WTC11 (cell line): ENCODE measurements around the gene MRC1.

Experiments used
- CTCF ChIP-seq: fragments of 200-600 bp; IDR thresholded peaks from 2 replicates; pipeline ENCODE4 v1.8.0; 2022; ENCODE audit warnings: antibody characterized with exemption
- NFYB ChIP-seq: sonication (generic); formaldehyde crosslinking; conservative IDR thresholded peaks from 2 replicates; pipeline ENCODE4 v1.8.0; 2022; ENCODE audit warnings: low read depth, missing genetic modification reagents
- ZNF121 ChIP-seq: sonication (generic); formaldehyde crosslinking; IDR thresholded peaks from 2 replicates; pipeline ENCODE4 v1.8.0; 2023; ENCODE audit warnings: missing genetic modification reagents

GRCh38 chr10:17882557-17882956 is 73.4 kb downstream of the MRC1 start:
- TF ChIP-seq CTCF (no peak), ZNF121 (CRISPR knock-in tag) (no peak), NFYB (CRISPR knock-in tag) (no peak)
